Measurements from ENCODE around the gene TMED6.

TMED6 gene

GRCh38 chr16:69329369-69330285 is 22.0 kb downstream of the TMED6 start:
- peaks cover 2% of the 10 kb centered on the region for H3K4me1 ChIP-seq
- no peaks in the 10 kb centered on the region for H3K9me3 ChIP-seq
- no peak for DNase-seq
- H3K36me3 ChIP-seq = peaks cover 73% of the 10 kb centered on the region
- H3K4me3 ChIP-seq (ENCODE audit: low read depth, low read length) = peak overlapping the region; percentile 91
- TF ChIP-seq CTCF (IDR thresholded peaks at IDR 0.05; ENCODE audit: low read depth, low read length) = no peak
- H3K27me3 ChIP-seq = no peaks in the 10 kb centered on the region

GRCh38 chr16:69328854-69329316 is 22.7 kb downstream of the TMED6 start:
- H3K4me3 ChIP-seq (ENCODE audit: low read depth, low read length) = peak overlapping the region; percentile 91
- H3K27me3 ChIP-seq = no peaks in the 10 kb centered on the region
- H3K4me1 ChIP-seq = peaks cover 10% of the 10 kb centered on the region
- TF ChIP-seq CTCF (IDR thresholded peaks at IDR 0.05; ENCODE audit: low read depth, low read length) = no peak
- peaks cover 73% of the 10 kb centered on the region for H3K36me3 ChIP-seq
- no peaks in the 10 kb centered on the region for H3K9me3 ChIP-seq
- DNase-seq = no peak

GRCh38 chr16:69327585-69328310 is 23.8 kb downstream of the TMED6 start:
- Histone ChIP-seq H3K4me1 (peaks cover 10% of the 10 kb centered on the region), H3K4me3 (ENCODE audit: low read depth, low read length) (no peak overlapping the region; the same call in 1 of the 2 replicates)
- no peak for TF ChIP-seq CTCF (IDR thresholded peaks at IDR 0.05; ENCODE audit: low read depth, low read length)

GRCh38 chr16:69326172-69326873 is 25.3 kb downstream of the TMED6 start:
- TF ChIP-seq CTCF (IDR thresholded peaks at IDR 0.05; ENCODE audit: low read depth, low read length) = no peak
- no peaks in the 10 kb centered on the region for H3K9me3 ChIP-seq
- H3K27me3 ChIP-seq = no peaks in the 10 kb centered on the region
- H3K36me3 ChIP-seq = peaks cover 74% of the 10 kb centered on the region
- no peak overlapping the region for H3K4me3 ChIP-seq (ENCODE audit: low read depth, low read length)
- no peak for DNase-seq
- peaks cover 10% of the 10 kb centered on the region for H3K4me1 ChIP-seq

More at GRCh38 chr16:69327585-69328310, 23.8 kb downstream of the TMED6 start:
- DNase-seq = no peak
- Histone ChIP-seq H3K27me3 (no peaks in the 10 kb centered on the region), H3K36me3 (peaks cover 73% of the 10 kb centered on the region), H3K9me3 (no peaks in the 10 kb centered on the region)

GRCh38 chr16:69325784-69326171 is 25.8 kb downstream of the TMED6 start:
- Histone ChIP-seq H3K27me3 (no peaks in the 10 kb centered on the region), H3K9me3 (no peaks in the 10 kb centered on the region), H3K4me3 (ENCODE audit: low read depth, low read length) (no peak overlapping the region), H3K4me1 (peaks cover 10% of the 10 kb centered on the region), H3K36me3 (peaks cover 80% of the 10 kb centered on the region)
- DNase-seq = no peak
- no peak for TF ChIP-seq CTCF (IDR thresholded peaks at IDR 0.05; ENCODE audit: low read depth, low read length)
